ENCODE results near the gene AKR1D1.

AKR1D1 gene

DNA sequence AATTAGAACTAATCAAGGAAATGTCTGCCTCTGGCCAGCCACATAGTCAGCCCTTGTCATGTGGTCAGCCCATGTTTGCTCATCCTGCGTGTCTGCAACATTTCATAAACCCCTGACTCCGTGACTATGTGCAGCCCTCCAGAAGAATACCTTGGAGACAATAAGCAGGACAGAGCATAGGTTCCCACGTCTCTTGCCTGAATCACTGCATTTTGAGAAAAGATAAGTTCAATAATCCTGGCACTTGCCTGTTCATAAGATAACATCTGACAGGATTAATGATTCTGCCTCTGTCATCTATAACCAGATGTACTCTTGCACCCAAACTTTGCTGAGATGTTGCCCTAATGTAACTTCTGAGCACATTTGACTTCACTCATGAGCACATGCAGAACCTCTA, 78.4 kb downstream of the AKR1D1 start:
- Histone ChIP-seq H3K4me1 (ENCODE audit: control insufficient read depth, low read depth, low read length) (no peaks in the 10 kb centered on the region), H3K9ac (ENCODE audit: low read length) (no peak overlapping the region), H3K4me3 (ENCODE audit: low read length) (no peak overlapping the region), H3K27me3 (ENCODE audit: control insufficient read depth, insufficient read depth, low read length) (no peaks in the 10 kb centered on the region), H3K27ac (ENCODE audit: low read length) (no peak overlapping the region), H3K36me3 (ENCODE audit: control insufficient read depth, low read depth, low read length) (no peaks in the 10 kb centered on the region), H3K9me3 (ENCODE audit: control insufficient read depth, low read depth, low read length) (no peaks in the 10 kb centered on the region)

DNA sequence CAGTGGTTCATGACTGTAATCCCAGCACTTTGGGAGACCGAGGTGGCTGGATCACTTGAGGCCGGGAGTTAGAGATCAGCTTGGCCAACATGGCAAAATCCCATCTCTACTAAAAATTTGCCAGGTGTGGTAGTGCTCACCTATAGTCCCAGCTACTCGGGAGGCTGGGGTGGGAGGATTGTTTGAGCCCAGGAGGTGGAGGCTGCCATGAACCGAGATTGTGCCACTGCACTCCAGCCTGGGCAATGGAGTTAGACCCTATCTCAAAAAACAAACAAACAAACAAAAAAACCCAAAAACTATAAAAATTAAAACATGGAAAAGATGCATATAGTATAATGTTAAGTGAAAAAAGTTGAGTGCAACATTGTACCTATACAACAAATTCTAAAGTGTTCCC, 81.4 kb downstream of the AKR1D1 start:
- H3K27me3 ChIP-seq (ENCODE audit: control insufficient read depth, insufficient read depth, low read length): no peaks in the 10 kb centered on the region
- peaks cover 14% of the 10 kb centered on the region for H3K4me1 ChIP-seq (ENCODE audit: control insufficient read depth, low read depth, low read length)
- H3K9me3 ChIP-seq (ENCODE audit: control insufficient read depth, low read depth, low read length): no peaks in the 10 kb centered on the region
- H3K9ac ChIP-seq (ENCODE audit: low read length): no peak overlapping the region
- H3K36me3 ChIP-seq (ENCODE audit: control insufficient read depth, low read depth, low read length): no peaks in the 10 kb centered on the region
- H3K27ac ChIP-seq (ENCODE audit: low read length): no peak overlapping the region
- no peak overlapping the region for H3K4me3 ChIP-seq (ENCODE audit: low read length)

DNA sequence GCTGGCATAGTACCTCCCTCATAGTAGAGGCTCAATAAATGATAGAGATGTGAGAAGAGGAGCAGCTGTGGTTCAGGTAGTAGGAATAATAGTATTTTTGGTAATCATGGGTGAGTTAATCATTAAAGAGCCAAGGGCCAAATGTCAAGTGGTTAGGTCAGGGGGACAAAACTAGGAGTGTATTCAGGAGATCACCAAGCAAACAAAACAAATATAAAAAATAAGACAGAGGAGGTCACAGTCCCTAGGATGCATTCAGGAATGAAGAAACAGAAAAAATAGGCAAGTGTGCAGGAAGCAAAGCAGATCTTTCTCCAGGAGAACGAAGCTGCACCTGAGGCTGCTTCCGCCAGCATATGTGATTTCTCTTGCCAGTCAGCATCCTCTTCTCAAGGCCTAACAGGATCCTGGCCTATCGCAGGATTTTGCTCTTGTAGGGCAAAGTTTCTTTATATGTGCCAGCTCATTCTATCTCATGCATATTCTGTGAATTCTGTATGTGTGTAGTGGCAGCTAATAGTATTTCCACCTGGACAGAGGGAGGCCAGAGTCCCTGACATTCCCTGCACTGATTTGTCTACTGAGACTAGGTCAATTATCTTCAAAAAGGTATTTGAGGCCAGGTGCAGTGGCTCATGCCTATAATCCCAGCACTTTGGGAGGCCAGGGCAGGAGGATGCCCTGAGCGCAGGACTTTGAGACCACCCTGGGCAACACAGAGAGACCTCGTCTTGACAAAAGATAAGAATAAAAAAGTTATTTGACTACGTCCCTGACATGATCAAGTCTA, 82.7 kb downstream of the AKR1D1 start:
- peaks cover 4% of the 10 kb centered on the region for H3K9me3 ChIP-seq (ENCODE audit: control insufficient read depth, low read depth, low read length)
- H3K9ac ChIP-seq (ENCODE audit: low read length): no peak overlapping the region
- peaks cover 14% of the 10 kb centered on the region for H3K4me1 ChIP-seq (ENCODE audit: control insufficient read depth, low read depth, low read length)
- no peaks in the 10 kb centered on the region for H3K27me3 ChIP-seq (ENCODE audit: control insufficient read depth, insufficient read depth, low read length)
- H3K4me3 ChIP-seq (ENCODE audit: low read length): no peak overlapping the region
- no peak overlapping the region for H3K27ac ChIP-seq (ENCODE audit: low read length)
- H3K36me3 ChIP-seq (ENCODE audit: control insufficient read depth, low read depth, low read length): no peaks in the 10 kb centered on the region

DNA sequence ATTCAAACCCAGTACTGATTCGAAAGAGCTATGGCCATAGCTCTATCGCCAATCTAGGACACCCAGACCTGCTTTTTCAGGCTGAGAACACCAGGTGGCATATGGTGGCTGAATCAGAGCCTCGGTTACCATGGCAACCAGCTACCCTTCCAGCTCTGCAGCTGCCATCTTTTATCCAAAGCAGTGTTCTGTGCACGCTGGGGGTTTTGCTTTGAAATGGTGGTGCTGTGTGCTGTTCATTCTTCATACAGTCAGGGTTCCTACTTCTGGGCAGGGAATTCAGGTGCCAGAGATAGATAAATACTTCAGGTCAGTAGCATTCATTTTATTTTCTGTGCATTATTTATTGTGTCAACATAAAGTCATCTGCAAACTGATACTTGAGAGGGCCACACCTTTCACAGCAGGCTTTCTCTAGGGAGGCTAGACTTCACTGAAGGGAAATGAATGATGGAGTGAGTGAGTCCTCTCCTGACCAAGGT, 85.4 kb downstream of the AKR1D1 start:
- Histone ChIP-seq H3K4me3 (ENCODE audit: low read length) (no peak overlapping the region), H3K9me3 (ENCODE audit: control insufficient read depth, low read depth, low read length) (peaks cover 21% of the 10 kb centered on the region), H3K4me1 (ENCODE audit: control insufficient read depth, low read depth, low read length) (peaks cover 18% of the 10 kb centered on the region), H3K27me3 (ENCODE audit: control insufficient read depth, insufficient read depth, low read length) (no peaks in the 10 kb centered on the region), H3K36me3 (ENCODE audit: control insufficient read depth, low read depth, low read length) (peaks cover 6% of the 10 kb centered on the region), H3K9ac (ENCODE audit: low read length) (no peak overlapping the region), H3K27ac (ENCODE audit: low read length) (no peak overlapping the region)

DNA sequence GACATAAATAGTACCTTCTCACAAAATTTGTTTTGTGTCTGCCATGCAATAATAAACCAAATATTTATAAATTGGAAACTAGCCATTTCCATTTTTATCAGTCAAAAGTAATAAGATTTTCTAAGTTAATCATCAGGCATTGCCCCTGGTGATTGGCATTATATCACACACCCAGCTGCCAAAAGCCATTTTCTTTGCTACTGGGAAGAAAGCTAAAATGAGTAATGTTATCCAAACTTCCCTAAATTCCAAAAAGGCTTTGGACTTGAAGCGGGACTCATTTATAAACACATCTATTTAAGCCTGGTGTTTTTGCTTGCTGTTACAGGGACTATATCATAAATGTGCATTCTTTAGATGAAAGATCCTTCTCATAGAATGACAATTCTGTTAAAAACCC, 86.0 kb downstream of the AKR1D1 start:
- Histone ChIP-seq H3K27ac (ENCODE audit: low read length) (no peak overlapping the region), H3K9me3 (ENCODE audit: control insufficient read depth, low read depth, low read length) (peaks cover 21% of the 10 kb centered on the region), H3K36me3 (ENCODE audit: control insufficient read depth, low read depth, low read length) (peaks cover 6% of the 10 kb centered on the region), H3K27me3 (ENCODE audit: control insufficient read depth, insufficient read depth, low read length) (no peaks in the 10 kb centered on the region), H3K4me1 (ENCODE audit: control insufficient read depth, low read depth, low read length) (peaks cover 24% of the 10 kb centered on the region), H3K9ac (ENCODE audit: low read length) (no peak overlapping the region), H3K4me3 (ENCODE audit: low read length) (no peak overlapping the region)

DNA sequence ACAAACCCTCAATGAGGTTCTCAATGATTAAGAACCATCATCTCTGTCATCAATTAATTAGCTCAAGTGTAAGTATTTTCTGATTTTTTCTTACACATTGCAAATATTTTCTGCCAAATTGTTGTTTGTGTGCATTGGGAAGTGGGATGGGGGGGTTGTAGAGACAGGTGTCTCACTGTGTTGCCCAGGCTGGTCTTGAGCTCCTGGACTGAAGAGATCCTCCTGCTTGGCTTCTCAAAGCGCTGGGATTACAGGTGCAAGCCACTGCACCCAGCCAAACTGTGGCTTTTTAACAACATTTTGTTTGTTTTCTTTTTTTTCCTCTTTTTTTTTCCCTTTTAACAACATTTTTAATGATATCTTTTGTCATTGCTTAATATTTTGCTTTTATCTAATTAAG, 87.5 kb downstream of the AKR1D1 start:
- Histone ChIP-seq H3K27ac (ENCODE audit: low read length) (no peak overlapping the region), H3K27me3 (ENCODE audit: control insufficient read depth, insufficient read depth, low read length) (no peaks in the 10 kb centered on the region), H3K4me1 (ENCODE audit: control insufficient read depth, low read depth, low read length) (peaks cover 40% of the 10 kb centered on the region), H3K4me3 (ENCODE audit: low read length) (no peak overlapping the region), H3K36me3 (ENCODE audit: control insufficient read depth, low read depth, low read length) (peaks cover 6% of the 10 kb centered on the region), H3K9me3 (ENCODE audit: control insufficient read depth, low read depth, low read length) (peaks cover 21% of the 10 kb centered on the region), H3K9ac (ENCODE audit: low read length) (no peak overlapping the region)

DNA sequence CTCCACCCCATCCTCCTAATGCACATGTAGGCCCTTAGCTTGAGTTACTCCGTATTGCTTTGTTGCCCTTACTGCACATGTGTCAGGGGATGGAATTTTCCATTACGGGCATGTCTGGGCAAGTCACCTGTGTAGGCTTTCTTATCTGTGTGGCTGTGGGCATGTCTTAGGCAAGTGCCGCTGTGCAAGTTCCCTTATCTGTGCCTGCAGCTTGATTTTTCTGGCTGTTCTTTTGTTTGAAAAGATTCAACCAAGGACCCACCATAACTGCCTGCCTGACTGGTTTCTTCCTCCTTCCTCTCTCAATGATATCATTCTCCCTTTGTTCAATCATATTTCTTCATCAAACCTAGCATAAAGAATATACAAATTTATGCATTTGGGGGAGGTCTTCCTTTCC, 88.5 kb downstream of the AKR1D1 start:
- Histone ChIP-seq H3K9ac (ENCODE audit: low read length) (no peak overlapping the region), H3K36me3 (ENCODE audit: control insufficient read depth, low read depth, low read length) (peaks cover 6% of the 10 kb centered on the region), H3K9me3 (ENCODE audit: control insufficient read depth, low read depth, low read length) (peaks cover 21% of the 10 kb centered on the region), H3K27me3 (ENCODE audit: control insufficient read depth, insufficient read depth, low read length) (no peaks in the 10 kb centered on the region), H3K4me3 (ENCODE audit: low read length) (no peak overlapping the region), H3K27ac (ENCODE audit: low read length) (no peak overlapping the region), H3K4me1 (ENCODE audit: control insufficient read depth, low read depth, low read length) (peaks cover 44% of the 10 kb centered on the region)

DNA sequence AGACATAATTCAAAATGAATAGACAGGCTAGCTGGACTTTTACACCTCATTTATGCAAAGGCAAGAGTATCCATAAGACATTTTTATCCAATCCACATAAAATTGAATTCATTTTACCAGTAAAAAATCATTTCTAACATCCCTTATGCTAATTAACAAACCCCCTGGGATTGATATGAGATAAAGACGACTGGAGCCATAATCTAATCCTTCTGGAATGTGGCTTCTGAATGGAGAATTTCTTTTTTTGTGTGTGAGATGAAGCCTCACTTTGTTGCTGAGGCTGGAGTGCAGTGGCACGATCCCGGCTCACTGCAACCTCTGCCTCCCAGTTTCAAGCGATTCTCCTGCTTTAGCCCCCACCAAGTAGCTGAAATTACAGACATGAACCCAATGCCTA, 90.4 kb downstream of the AKR1D1 start:
- peak overlapping the region; percentile 48 for H3K27ac ChIP-seq (ENCODE audit: low read length)
- H3K9me3 ChIP-seq (ENCODE audit: control insufficient read depth, low read depth, low read length): peaks cover 21% of the 10 kb centered on the region
- H3K9ac ChIP-seq (ENCODE audit: low read length): no peak overlapping the region
- H3K27me3 ChIP-seq (ENCODE audit: control insufficient read depth, insufficient read depth, low read length): no peaks in the 10 kb centered on the region
- peaks cover 6% of the 10 kb centered on the region for H3K36me3 ChIP-seq (ENCODE audit: control insufficient read depth, low read depth, low read length)
- H3K4me1 ChIP-seq (ENCODE audit: control insufficient read depth, low read depth, low read length): peaks cover 54% of the 10 kb centered on the region
- no peak overlapping the region for H3K4me3 ChIP-seq (ENCODE audit: low read length)

DNA sequence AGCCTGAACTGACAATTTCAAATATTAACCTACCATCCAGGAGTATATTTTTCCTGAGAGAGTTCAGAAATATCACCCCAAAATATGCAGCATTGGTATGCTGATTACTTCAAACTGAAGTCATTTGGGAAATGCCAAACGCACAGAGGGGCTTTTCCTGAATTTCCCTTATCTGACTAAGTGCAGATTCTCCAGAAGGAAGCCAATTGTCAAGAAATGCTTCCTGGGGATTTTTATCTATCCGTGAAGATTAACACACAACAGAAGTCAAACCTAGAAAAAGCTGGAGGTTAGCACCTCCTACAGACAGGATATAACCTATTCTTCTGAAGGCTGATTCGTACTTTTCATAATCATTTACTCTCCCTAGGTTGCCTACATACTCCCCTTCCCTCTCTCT, 91.0 kb downstream of the AKR1D1 start:
- H3K4me1 ChIP-seq (ENCODE audit: control insufficient read depth, low read depth, low read length): peaks cover 49% of the 10 kb centered on the region
- H3K9ac ChIP-seq (ENCODE audit: low read length): no peak overlapping the region

DNA sequence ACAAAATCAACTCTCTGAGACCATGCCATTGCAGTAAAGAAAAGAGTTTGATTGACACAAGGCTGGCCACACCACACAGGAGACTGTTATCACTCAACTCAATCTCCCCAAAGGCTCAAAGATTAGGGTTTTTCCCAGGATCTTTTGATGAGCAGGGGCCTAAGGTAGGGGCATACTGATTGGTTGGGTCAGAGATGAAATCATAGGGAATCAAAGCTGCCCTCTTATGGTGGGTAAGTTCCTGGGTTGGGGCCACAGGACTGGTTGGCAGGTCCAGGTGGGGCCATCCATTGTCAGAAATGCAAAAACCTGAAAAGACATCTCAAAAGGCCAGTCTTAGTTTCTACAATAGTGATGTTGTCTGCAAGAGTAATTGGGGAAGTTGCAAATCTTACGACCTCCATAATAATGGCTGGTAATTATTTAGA, 91.6 kb downstream of the AKR1D1 start:
- Histone ChIP-seq H3K9ac (ENCODE audit: low read length) (peak overlapping the region; percentile 29), H3K9me3 (ENCODE audit: control insufficient read depth, low read depth, low read length) (peaks cover 21% of the 10 kb centered on the region), H3K27me3 (ENCODE audit: control insufficient read depth, insufficient read depth, low read length) (no peaks in the 10 kb centered on the region), H3K4me3 (ENCODE audit: low read length) (no peak overlapping the region), H3K27ac (ENCODE audit: low read length) (peak overlapping the region; percentile 70), H3K36me3 (ENCODE audit: control insufficient read depth, low read depth, low read length) (peaks cover 6% of the 10 kb centered on the region), H3K4me1 (ENCODE audit: control insufficient read depth, low read depth, low read length) (peaks cover 45% of the 10 kb centered on the region)

More for the DNA sequence above, 91.0 kb downstream of the AKR1D1 start:
- Histone ChIP-seq H3K27me3 (ENCODE audit: control insufficient read depth, insufficient read depth, low read length) (no peaks in the 10 kb centered on the region), H3K36me3 (ENCODE audit: control insufficient read depth, low read depth, low read length) (peaks cover 6% of the 10 kb centered on the region), H3K9me3 (ENCODE audit: control insufficient read depth, low read depth, low read length) (peaks cover 21% of the 10 kb centered on the region), H3K27ac (ENCODE audit: low read length) (peak overlapping the region; percentile 48), H3K4me3 (ENCODE audit: low read length) (no peak overlapping the region)
